Measurements from ENCODE around the gene CD180. TPM values are rescaled to one million over a fixed set of nuclear protein-coding genes. Genes with fewer than 3 reads are reported as not detected.

Gene CD180
- total RNA-seq, 6 donors from 2014 or later: 1.00 to 4.8 (median 1.9) TPM

DNA sequence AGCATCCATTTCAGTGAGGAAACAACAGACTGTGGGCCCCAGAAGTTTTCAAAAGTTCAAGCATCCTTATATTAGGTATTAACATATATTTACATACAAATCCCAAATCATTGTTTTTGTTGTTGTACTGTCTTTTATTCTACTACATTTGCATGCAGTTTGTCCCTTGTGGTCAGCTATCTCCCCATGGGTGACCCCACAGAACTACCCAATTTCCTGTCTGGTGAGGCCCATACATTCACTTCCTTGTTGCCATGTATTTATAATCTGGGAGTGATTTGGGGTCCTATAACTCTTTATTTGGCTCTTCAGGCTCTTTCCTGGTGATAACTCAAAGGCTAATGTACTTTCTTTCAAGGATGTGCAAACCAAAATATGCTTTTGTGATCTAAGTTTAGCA lies 3.3 kb upstream of the CD180 start:
- Histone ChIP-seq H3K36me3 (no peaks in the 10 kb centered on the region), H3K27ac (no peak overlapping the region), H3K4me3 (no peak overlapping the region), H3K27me3 (no peaks in the 10 kb centered on the region), H3K9me3 (no peaks in the 10 kb centered on the region), H3K4me1 (peaks cover 0 to 6% (median 4%) of the 10 kb centered on the region in 4 donors)
- ATAC-seq (ENCODE audit: low FRiP score in 2 of 2) (no peak), DNase-seq (no peak)
- TF ChIP-seq POLR2A (IDR thresholded peaks at IDR 0.05) (no peak), POLR2AphosphoS5 (IDR thresholded peaks at IDR 0.05) (no peak), CTCF (IDR thresholded peaks at IDR 0.05) (no peak), EP300 (IDR thresholded peaks at IDR 0.05) (no peak)

GRCh38 chr5:67198917-67199316 lies 2.3 kb upstream of the CD180 start:
- no peak overlapping the region for H3K27ac ChIP-seq
- no peak overlapping the region for H3K4me3 ChIP-seq
- H3K9me3 ChIP-seq: no peaks in the 10 kb centered on the region
- no peaks in the 10 kb centered on the region for H3K36me3 ChIP-seq
- DNase-seq: no peak
- no peak for ATAC-seq (ENCODE audit: low FRiP score in 2 of 2)
- H3K4me1 ChIP-seq: peaks cover 0 to 6% (median 4%) of the 10 kb centered on the region in 4 donors
- TF ChIP-seq EP300 (IDR thresholded peaks at IDR 0.05): no peak
- TF ChIP-seq POLR2AphosphoS5 (IDR thresholded peaks at IDR 0.05): no peak
- TF ChIP-seq POLR2A (IDR thresholded peaks at IDR 0.05): no peak
- no peak for TF ChIP-seq CTCF (IDR thresholded peaks at IDR 0.05)
- WGBS, 2 donors: 55 to 68% methylated on average over 1 of the region's 1 CpG
- no peaks in the 10 kb centered on the region for H3K27me3 ChIP-seq

DNA sequence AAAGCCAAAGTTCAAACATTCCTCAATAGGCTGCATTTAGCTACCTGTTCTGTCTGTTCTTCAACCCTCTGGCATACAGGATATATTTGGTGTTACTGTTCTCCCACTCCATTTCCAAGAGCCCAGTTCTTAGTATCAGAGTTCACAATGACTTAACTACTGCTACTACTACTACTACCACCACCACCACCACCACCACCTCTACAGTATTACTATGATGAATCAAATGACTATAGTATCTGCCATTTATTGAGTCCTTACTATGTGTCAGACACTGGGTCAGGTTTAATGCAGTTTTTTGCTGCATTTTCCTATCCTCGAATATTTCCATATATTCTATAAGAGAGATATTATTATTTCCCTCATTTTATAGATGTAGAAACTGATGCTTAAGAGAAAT lies 937 bp upstream of the CD180 start:
- WGBS, 2 donors: 96 to 100% methylated on average over 1 of the region's 1 CpG
- DNase-seq: no peak
- Histone ChIP-seq H3K9me3 (no peaks in the 10 kb centered on the region), H3K4me1 (peaks cover 3 to 10% (median 4%) of the 10 kb centered on the region in 4 donors), H3K27me3 (no peaks in the 10 kb centered on the region), H3K4me3 (no peak overlapping the region), H3K36me3 (no peaks in the 10 kb centered on the region), H3K27ac (no peak overlapping the region)
- no peak for ATAC-seq (ENCODE audit: low FRiP score in 2 of 2)
- TF ChIP-seq POLR2AphosphoS5 (IDR thresholded peaks at IDR 0.05) (no peak), EP300 (IDR thresholded peaks at IDR 0.05) (no peak), CTCF (IDR thresholded peaks at IDR 0.05) (no peak), POLR2A (IDR thresholded peaks at IDR 0.05) (no peak)

DNA sequence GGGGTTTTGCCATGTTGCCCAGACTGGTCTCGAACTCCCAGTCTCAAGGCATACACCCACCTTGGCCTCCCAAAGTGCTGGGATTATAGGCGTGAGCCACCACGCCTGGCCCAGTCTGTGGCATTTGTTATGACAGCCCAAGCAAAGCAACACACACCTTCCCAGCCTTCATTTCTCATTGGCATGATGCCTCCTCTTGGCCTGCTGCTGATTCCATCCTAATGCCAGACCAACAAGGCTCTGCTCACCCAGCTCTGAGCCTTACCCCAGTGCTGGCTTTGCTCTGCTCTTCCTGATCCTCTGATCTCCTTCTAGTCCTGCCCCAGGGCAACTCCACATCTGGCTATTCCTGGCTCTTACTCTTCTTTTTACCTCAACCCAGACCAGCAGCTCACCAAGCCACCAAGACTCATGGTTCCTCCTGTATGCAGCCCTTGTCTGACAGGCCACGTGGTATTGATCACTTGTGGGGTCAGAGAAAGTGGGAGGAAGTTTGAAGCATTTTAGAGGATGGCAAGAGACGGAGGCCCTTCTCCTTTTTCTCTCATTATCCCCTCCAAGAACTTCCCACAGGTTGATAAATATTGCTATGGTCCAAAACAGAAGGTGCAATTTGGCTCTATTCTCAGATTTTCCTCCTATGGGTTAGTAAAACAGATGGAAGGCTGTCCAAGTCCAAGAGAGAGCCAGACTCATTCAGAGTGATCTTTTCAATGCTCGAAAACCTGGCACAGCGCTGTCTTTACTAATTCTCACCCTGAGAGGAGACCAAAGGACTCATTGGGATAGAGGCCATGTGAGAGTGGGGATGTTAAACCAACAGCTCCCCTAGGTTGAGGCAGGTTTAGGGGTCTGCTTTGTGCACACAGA lies 958 bp downstream of the CD180 start:
- no peaks in the 10 kb centered on the region for H3K27me3 ChIP-seq
- H3K27ac ChIP-seq: peak overlapping the region in 3 of 4 donors; percentile 5 to 78 (median 11)
- no peaks in the 10 kb centered on the region for H3K36me3 ChIP-seq
- no peak for TF ChIP-seq CTCF (IDR thresholded peaks at IDR 0.05)
- TF ChIP-seq POLR2AphosphoS5 (IDR thresholded peaks at IDR 0.05): no peak
- TF ChIP-seq EP300 (IDR thresholded peaks at IDR 0.05): no peak
- DNase-seq (no peak), ATAC-seq (ENCODE audit: low FRiP score in 2 of 2) (no peak)
- WGBS, 2 donors: 91 to 94% methylated on average over 7 of the region's 7 CpGs
- H3K9me3 ChIP-seq: no peaks in the 10 kb centered on the region
- H3K4me3 ChIP-seq: no peak overlapping the region
- H3K4me1 ChIP-seq: peaks cover 3 to 10% (median 4%) of the 10 kb centered on the region in 4 donors

- 83 to 84% methylated on average over 3 of the region's 3 CpGs for WGBS, 2 donors
- no peaks in the 10 kb centered on the region for H3K36me3 ChIP-seq
- ATAC-seq (ENCODE audit: low FRiP score in 2 of 2) (peak in 1 of 2 donors; percentile 25), DNase-seq (peak in 1 of 2 donors; percentile 55)
- TF ChIP-seq POLR2A (IDR thresholded peaks at IDR 0.05) (no peak), POLR2AphosphoS5 (IDR thresholded peaks at IDR 0.05) (no peak), EP300 (IDR thresholded peaks at IDR 0.05) (no peak), CTCF (IDR thresholded peaks at IDR 0.05) (no peak)
- H3K9me3 ChIP-seq: no peaks in the 10 kb centered on the region
- no peaks in the 10 kb centered on the region for H3K27me3 ChIP-seq
- no peak overlapping the region for H3K4me3 ChIP-seq
- H3K4me1 ChIP-seq: peaks cover 3 to 10% (median 4%) of the 10 kb centered on the region in 4 donors
- peak overlapping the region in 2 of 4 donors; percentile 62 to 78 for H3K27ac ChIP-seq
Measured at GRCh38 chr5:67194166-67194565, 2.4 kb downstream of the CD180 start.
